ENCODE results near the gene SIRPB2. TPM values are rescaled to one million over a fixed set of nuclear protein-coding genes. Genes with fewer than 3 reads are reported as not detected.

SIRPB2 gene
- polyA plus RNA-seq, 4 donors, result 0.81 to 1.7 (median 0.84) TPM; not detected in 1

DNA sequence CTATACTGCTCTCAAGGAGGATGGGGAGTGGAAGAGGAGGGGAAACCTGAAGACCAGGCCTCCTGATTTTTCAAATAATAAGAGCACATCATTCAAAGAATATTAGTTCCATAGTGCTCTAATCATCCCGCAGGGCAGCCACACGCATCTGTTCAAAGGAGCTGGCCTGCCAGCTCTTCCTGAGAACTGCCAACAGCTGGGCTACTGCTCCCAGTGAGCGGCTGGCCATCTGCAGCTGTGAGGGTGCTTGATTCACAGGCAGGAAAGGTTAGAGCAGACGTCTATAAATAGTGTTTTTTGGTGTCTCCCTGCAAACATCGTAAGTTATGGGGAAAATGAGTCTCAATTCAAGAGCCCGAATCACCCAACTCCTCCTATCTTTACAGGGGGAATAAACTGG lies 41.9 kb downstream of the SIRPB2 start:
- Histone ChIP-seq H3K27ac (ENCODE audit: low read depth in 1 of 3, low read length in 2 of 3) (no peak overlapping the region), H3K27me3 (ENCODE audit: control insufficient read depth in 3 of 3, insufficient read depth in 3 of 3, low read length in 3 of 3) (no peaks in the 10 kb centered on the region), H3K4me3 (ENCODE audit: low read depth in 1 of 3, low read length in 3 of 3) (no peak overlapping the region), H3K9me3 (ENCODE audit: control insufficient read depth in 2 of 2, insufficient read depth in 1 of 2, low read depth in 1 of 2, low read length in 1 of 2) (peaks cover 0 to 20% of the 10 kb centered on the region in 2 donors), H3K4me1 (ENCODE audit: control insufficient read depth in 3 of 3, insufficient read depth in 2 of 3, low read depth in 1 of 3, low read length in 2 of 3) (no peaks in the 10 kb centered on the region), H3K36me3 (ENCODE audit: control insufficient read depth in 3 of 3, insufficient read depth in 2 of 3, low read depth in 1 of 3, low read length in 3 of 3) (peaks cover 47 to 66% (median 53%) of the 10 kb centered on the region in 3 donors)
- DNase-seq (no peak), FAIRE-seq (no peak)
- WGBS, 3 donors, result 90 to 91% (median 90%) methylated on average over 6 of the region's 6 CpGs

DNA sequence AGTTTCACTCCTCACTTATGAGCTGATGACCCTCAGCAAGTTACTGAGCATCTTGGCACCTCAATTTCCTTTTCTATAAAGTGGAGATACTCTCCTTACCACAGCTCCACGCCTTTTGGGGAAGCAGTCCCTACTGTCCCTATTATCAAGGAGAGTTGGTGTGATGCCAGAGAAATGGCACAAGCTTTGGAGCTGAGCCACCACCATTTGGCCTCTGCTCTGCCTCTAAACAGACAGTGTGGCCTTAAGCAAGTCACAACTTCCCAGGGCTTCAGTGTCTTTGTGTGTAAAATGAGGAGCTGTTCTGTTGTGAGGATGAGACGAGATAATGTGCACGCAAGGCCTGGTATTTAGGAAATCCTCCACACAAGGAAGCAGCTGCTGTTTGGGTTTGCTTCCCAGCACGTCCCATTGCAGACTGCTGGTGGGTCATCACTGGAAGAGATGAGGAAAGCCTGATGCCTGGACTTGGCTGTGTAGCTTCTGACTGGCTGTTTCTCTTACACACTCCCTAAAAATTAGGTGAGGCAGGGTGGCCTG lies 43.1 kb downstream of the SIRPB2 start:
- Histone ChIP-seq H3K36me3 (ENCODE audit: control insufficient read depth in 3 of 3, insufficient read depth in 2 of 3, low read depth in 1 of 3, low read length in 3 of 3) (peaks cover 41 to 68% (median 57%) of the 10 kb centered on the region in 3 donors), H3K27ac (ENCODE audit: low read depth in 1 of 3, low read length in 2 of 3) (no peak overlapping the region), H3K4me3 (ENCODE audit: low read depth in 1 of 3, low read length in 3 of 3) (no peak overlapping the region), H3K27me3 (ENCODE audit: control insufficient read depth in 3 of 3, insufficient read depth in 3 of 3, low read length in 3 of 3) (no peaks in the 10 kb centered on the region), H3K4me1 (ENCODE audit: control insufficient read depth in 3 of 3, insufficient read depth in 2 of 3, low read depth in 1 of 3, low read length in 2 of 3) (no peaks in the 10 kb centered on the region), H3K9me3 (ENCODE audit: control insufficient read depth in 2 of 2, insufficient read depth in 1 of 2, low read depth in 1 of 2, low read length in 1 of 2) (peaks cover 0 to 20% of the 10 kb centered on the region in 2 donors)
- WGBS, 3 donors, result 81 to 90% (median 88%) methylated on average over 4 of the region's 4 CpGs
- no peak for DNase-seq
- no peak for FAIRE-seq

DNA sequence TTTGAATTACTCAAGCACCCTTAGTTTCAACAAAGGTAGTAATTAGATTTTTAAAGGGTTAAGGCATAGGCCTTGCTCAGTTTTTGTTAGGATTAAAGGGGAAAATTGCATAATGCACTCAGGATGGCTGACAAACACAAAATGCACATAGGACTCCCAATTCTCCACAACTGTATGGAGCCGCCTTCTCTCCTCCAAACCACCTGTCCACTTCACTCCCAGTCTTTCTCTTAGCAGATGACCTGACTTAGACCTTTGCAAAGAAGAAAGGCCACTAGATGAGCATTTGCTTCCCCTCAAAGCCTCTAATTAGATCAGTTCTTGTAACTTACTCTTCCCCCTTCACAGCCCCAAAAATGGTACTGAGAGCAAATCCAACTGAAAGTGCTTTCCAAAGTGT lies 44.7 kb downstream of the SIRPB2 start:
- DNase-seq (no peak), FAIRE-seq (no peak)
- Histone ChIP-seq H3K27me3 (ENCODE audit: control insufficient read depth in 3 of 3, insufficient read depth in 3 of 3, low read length in 3 of 3) (no peaks in the 10 kb centered on the region), H3K27ac (ENCODE audit: low read depth in 1 of 3, low read length in 2 of 3) (no peak overlapping the region), H3K4me1 (ENCODE audit: control insufficient read depth in 3 of 3, insufficient read depth in 2 of 3, low read depth in 1 of 3, low read length in 2 of 3) (no peaks in the 10 kb centered on the region), H3K36me3 (ENCODE audit: control insufficient read depth in 3 of 3, insufficient read depth in 2 of 3, low read depth in 1 of 3, low read length in 3 of 3) (peaks cover 38 to 67% (median 46%) of the 10 kb centered on the region in 3 donors), H3K9me3 (ENCODE audit: control insufficient read depth in 2 of 2, insufficient read depth in 1 of 2, low read depth in 1 of 2, low read length in 1 of 2) (peaks cover 0 to 6% of the 10 kb centered on the region in 2 donors), H3K4me3 (ENCODE audit: low read depth in 1 of 3, low read length in 3 of 3) (no peak overlapping the region)
- WGBS, 3 donors, result 95 to 100% (median 100%) methylated on average over 1 of the region's 1 CpG

DNA sequence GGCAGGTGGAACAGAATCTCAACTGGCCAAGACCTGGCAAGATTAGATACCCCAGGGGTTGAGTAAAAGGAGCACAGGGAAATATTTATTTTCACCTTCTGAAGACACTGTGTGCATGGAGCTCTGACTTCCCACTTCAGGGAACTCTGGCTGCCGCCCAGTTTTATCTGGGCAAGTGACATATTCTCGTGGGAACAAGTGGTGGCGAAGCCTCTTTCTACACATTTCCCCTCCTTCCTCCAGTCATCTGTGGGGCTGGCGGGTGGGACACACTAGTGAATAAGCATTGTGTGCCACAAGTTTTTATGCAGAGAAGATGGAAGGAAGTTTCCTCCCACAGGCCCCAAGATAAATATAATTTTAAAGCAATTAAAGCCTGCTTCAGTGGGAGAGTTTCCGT lies 48.1 kb downstream of the SIRPB2 start:
- Histone ChIP-seq H3K4me1 (ENCODE audit: control insufficient read depth in 3 of 3, insufficient read depth in 2 of 3, low read depth in 1 of 3, low read length in 2 of 3) (no peaks in the 10 kb centered on the region), H3K9me3 (ENCODE audit: control insufficient read depth in 2 of 2, insufficient read depth in 1 of 2, low read depth in 1 of 2, low read length in 1 of 2) (no peaks in the 10 kb centered on the region), H3K36me3 (ENCODE audit: control insufficient read depth in 3 of 3, insufficient read depth in 2 of 3, low read depth in 1 of 3, low read length in 3 of 3) (peaks cover 24 to 59% (median 28%) of the 10 kb centered on the region in 3 donors), H3K4me3 (ENCODE audit: low read depth in 1 of 3, low read length in 3 of 3) (no peak overlapping the region), H3K27me3 (ENCODE audit: control insufficient read depth in 3 of 3, insufficient read depth in 3 of 3, low read length in 3 of 3) (no peaks in the 10 kb centered on the region), H3K27ac (ENCODE audit: low read depth in 1 of 3, low read length in 2 of 3) (no peak overlapping the region)
- FAIRE-seq, result no peak
- no peak for DNase-seq
- 77 to 87% (median 79%) methylated on average over 5 of the region's 5 CpGs for WGBS, 3 donors

DNA sequence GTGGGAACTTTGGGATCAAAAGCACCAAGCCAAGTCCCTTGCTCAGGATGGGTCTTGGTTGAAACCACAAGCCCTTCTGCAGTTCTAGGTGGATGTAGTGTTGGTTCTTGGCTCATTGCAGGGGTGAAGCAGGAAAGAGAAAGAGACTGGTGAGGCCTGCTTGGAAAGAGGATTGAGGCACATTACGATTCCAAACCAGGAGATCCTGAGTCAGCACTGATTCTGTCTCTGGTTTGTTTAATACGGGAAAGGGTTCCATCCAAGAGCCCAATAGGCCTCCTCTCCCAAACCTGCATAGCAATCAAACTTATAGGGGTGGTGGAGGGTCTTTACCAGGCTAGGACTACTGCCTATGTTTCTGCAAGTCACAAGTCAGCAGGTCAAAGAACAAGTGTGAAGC lies 48.9 kb downstream of the SIRPB2 start:
- H3K27me3 ChIP-seq (ENCODE audit: control insufficient read depth in 3 of 3, insufficient read depth in 3 of 3, low read length in 3 of 3), result no peaks in the 10 kb centered on the region
- no peak overlapping the region for H3K4me3 ChIP-seq (ENCODE audit: low read depth in 1 of 3, low read length in 3 of 3)
- peaks cover 24 to 58% (median 24%) of the 10 kb centered on the region in 3 donors for H3K36me3 ChIP-seq (ENCODE audit: control insufficient read depth in 3 of 3, insufficient read depth in 2 of 3, low read depth in 1 of 3, low read length in 3 of 3)
- no peaks in the 10 kb centered on the region for H3K9me3 ChIP-seq (ENCODE audit: control insufficient read depth in 2 of 2, insufficient read depth in 1 of 2, low read depth in 1 of 2, low read length in 1 of 2)
- 89 to 95% (median 91%) methylated on average over 2 of the region's 2 CpGs for WGBS, 3 donors
- no peak for FAIRE-seq
- no peak for DNase-seq
- no peaks in the 10 kb centered on the region for H3K4me1 ChIP-seq (ENCODE audit: control insufficient read depth in 3 of 3, insufficient read depth in 2 of 3, low read depth in 1 of 3, low read length in 2 of 3)
- H3K27ac ChIP-seq (ENCODE audit: low read depth in 1 of 3, low read length in 2 of 3), result no peak overlapping the region

- FAIRE-seq, result no peak
- peaks cover 19 to 54% (median 20%) of the 10 kb centered on the region in 3 donors for H3K36me3 ChIP-seq (ENCODE audit: control insufficient read depth in 3 of 3, insufficient read depth in 2 of 3, low read depth in 1 of 3, low read length in 3 of 3)
- H3K27ac ChIP-seq (ENCODE audit: low read depth in 1 of 3, low read length in 2 of 3), result no peak overlapping the region
- no peak for DNase-seq
- WGBS, 3 donors, result 69 to 87% (median 77%) methylated on average over 3 of the region's 3 CpGs
- no peak overlapping the region for H3K4me3 ChIP-seq (ENCODE audit: low read depth in 1 of 3, low read length in 3 of 3)
- no peaks in the 10 kb centered on the region for H3K27me3 ChIP-seq (ENCODE audit: control insufficient read depth in 3 of 3, insufficient read depth in 3 of 3, low read length in 3 of 3)
- H3K4me1 ChIP-seq (ENCODE audit: control insufficient read depth in 3 of 3, insufficient read depth in 2 of 3, low read depth in 1 of 3, low read length in 2 of 3), result no peaks in the 10 kb centered on the region
- H3K9me3 ChIP-seq (ENCODE audit: control insufficient read depth in 2 of 2, insufficient read depth in 1 of 2, low read depth in 1 of 2, low read length in 1 of 2), result no peaks in the 10 kb centered on the region
Measured at GRCh38 chr20:1441133-1441532, 50.1 kb downstream of the SIRPB2 start.

DNA sequence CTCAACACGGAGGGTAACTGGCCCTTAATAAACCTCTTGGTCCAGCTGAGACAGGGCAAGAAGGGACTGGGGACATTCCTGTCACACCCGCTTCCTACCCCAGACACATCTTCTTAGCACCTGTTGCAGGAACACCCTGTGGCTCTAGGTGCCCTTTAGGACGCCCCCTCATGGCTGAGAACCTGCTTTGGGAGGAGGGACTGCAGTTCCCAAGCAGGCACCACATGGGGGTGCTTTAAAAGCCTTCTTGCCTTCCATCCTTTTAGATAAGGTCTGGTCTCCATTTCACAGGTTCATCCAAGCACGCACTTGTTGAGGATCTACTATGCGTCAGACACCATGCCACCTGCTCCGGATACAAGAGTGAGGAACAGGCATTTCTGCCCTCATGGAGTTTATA lies 51.2 kb downstream of the SIRPB2 start:
- peaks cover 14 to 43% (median 15%) of the 10 kb centered on the region in 3 donors for H3K36me3 ChIP-seq (ENCODE audit: control insufficient read depth in 3 of 3, insufficient read depth in 2 of 3, low read depth in 1 of 3, low read length in 3 of 3)
- DNase-seq (peak in 1 of 2 donors; percentile 11), FAIRE-seq (no peak)
- no peak overlapping the region for H3K4me3 ChIP-seq (ENCODE audit: low read depth in 1 of 3, low read length in 3 of 3)
- H3K9me3 ChIP-seq (ENCODE audit: control insufficient read depth in 2 of 2, insufficient read depth in 1 of 2, low read depth in 1 of 2, low read length in 1 of 2), result no peaks in the 10 kb centered on the region
- no peak overlapping the region for H3K27ac ChIP-seq (ENCODE audit: low read depth in 1 of 3, low read length in 2 of 3)
- WGBS, 3 donors, result 70 to 79% (median 77%) methylated on average over 6 of the region's 6 CpGs
- H3K27me3 ChIP-seq (ENCODE audit: control insufficient read depth in 3 of 3, insufficient read depth in 3 of 3, low read length in 3 of 3), result no peaks in the 10 kb centered on the region
- no peaks in the 10 kb centered on the region for H3K4me1 ChIP-seq (ENCODE audit: control insufficient read depth in 3 of 3, insufficient read depth in 2 of 3, low read depth in 1 of 3, low read length in 2 of 3)

- H3K4me3 ChIP-seq (ENCODE audit: low read depth in 1 of 3, low read length in 3 of 3), result no peak overlapping the region
- H3K27me3 ChIP-seq (ENCODE audit: control insufficient read depth in 3 of 3, insufficient read depth in 3 of 3, low read length in 3 of 3), result no peaks in the 10 kb centered on the region
- no peaks in the 10 kb centered on the region for H3K9me3 ChIP-seq (ENCODE audit: control insufficient read depth in 2 of 2, insufficient read depth in 1 of 2, low read depth in 1 of 2, low read length in 1 of 2)
- no peaks in the 10 kb centered on the region for H3K4me1 ChIP-seq (ENCODE audit: control insufficient read depth in 3 of 3, insufficient read depth in 2 of 3, low read depth in 1 of 3, low read length in 2 of 3)
- FAIRE-seq, result no peak
- 26 to 43% (median 42%) methylated on average over 1 of the region's 1 CpG for WGBS, 3 donors
- peaks cover 5 to 28% (median 9%) of the 10 kb centered on the region in 3 donors for H3K36me3 ChIP-seq (ENCODE audit: control insufficient read depth in 3 of 3, insufficient read depth in 2 of 3, low read depth in 1 of 3, low read length in 3 of 3)
- H3K27ac ChIP-seq (ENCODE audit: low read depth in 1 of 3, low read length in 2 of 3), result no peak overlapping the region
- no peak for DNase-seq
Measured at GRCh38 chr20:1438361-1438760, 52.9 kb downstream of the SIRPB2 start.

Measured in small intestine (tissue), 7 donors.